Fibroblast of pulmonary artery (primary cell): ENCODE measurements around the gene HOXC9.

Experiments
- DNase-seq: peaks from one replicate; pipeline ENCODE4 v3.0.0-alpha.2; 2010; ENCODE audit warnings: low read depth
- H3K4me3 ChIP-seq: replicated peaks from 2 replicates; pipeline ENCODE4 v1.5.1; 2011; ENCODE audit warnings: low read depth, mild to moderate bottlenecking, control low read depth, low read length, moderate library complexity
- TF ChIP-seq, protein P1 (sequence below): IDR thresholded peaks from 2 replicates; pipeline ENCODE4 v1.5.1; 2011; ENCODE audit warnings: mild to moderate bottlenecking, control low read depth, low read length, inconsistent platforms; ENCODE audit errors: missing control alignments

The HOXC9 gene

GRCh38 chr12:54037360-54038283, 37.7 kb downstream of the HOXC9 start:
- DNase-seq: no peak
- TF ChIP-seq, protein P1, sequence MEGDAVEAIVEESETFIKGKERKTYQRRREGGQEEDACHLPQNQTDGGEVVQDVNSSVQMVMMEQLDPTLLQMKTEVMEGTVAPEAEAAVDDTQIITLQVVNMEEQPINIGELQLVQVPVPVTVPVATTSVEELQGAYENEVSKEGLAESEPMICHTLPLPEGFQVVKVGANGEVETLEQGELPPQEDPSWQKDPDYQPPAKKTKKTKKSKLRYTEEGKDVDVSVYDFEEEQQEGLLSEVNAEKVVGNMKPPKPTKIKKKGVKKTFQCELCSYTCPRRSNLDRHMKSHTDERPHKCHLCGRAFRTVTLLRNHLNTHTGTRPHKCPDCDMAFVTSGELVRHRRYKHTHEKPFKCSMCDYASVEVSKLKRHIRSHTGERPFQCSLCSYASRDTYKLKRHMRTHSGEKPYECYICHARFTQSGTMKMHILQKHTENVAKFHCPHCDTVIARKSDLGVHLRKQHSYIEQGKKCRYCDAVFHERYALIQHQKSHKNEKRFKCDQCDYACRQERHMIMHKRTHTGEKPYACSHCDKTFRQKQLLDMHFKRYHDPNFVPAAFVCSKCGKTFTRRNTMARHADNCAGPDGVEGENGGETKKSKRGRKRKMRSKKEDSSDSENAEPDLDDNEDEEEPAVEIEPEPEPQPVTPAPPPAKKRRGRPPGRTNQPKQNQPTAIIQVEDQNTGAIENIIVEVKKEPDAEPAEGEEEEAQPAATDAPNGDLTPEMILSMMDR: no peak
- H3K4me3 ChIP-seq: no peak overlapping the region

- H3K4me3 ChIP-seq: no peak overlapping the region
- DNase-seq: no peak
- TF ChIP-seq, protein P1: no peak
Measured at GRCh38 chr12:54038284-54038870, 38.4 kb downstream of the HOXC9 start.

DNA sequence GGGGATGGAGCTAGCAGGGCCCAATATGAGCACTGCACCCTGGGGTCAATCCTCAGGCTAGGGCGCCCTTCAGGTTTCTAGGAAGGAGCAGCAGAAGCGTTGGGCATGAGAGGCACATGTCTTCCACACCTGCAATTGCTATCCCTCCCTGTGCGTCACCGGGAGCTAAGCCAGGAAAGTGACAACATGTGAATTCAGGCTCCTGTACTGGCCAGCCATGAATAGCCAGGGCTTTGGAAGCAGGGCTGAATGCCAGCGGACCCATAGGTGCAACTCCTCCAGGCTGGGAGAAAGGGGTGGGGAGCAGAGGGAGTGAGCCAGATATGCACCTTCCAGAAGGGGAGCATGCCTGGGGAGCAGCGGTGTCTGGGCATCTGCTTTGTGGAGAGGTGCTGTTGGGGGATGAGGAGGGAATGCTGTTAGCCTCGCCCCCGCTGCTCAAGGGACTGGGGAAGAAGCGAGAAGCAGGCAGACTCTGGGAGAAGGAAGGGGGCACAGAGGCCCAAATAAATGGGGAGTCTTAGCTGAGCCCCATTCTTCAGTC, 39.0 kb downstream of the HOXC9 start:
- TF ChIP-seq, protein P1: no peak
- DNase-seq: no peak
- H3K4me3 ChIP-seq: no peak overlapping the region

DNA sequence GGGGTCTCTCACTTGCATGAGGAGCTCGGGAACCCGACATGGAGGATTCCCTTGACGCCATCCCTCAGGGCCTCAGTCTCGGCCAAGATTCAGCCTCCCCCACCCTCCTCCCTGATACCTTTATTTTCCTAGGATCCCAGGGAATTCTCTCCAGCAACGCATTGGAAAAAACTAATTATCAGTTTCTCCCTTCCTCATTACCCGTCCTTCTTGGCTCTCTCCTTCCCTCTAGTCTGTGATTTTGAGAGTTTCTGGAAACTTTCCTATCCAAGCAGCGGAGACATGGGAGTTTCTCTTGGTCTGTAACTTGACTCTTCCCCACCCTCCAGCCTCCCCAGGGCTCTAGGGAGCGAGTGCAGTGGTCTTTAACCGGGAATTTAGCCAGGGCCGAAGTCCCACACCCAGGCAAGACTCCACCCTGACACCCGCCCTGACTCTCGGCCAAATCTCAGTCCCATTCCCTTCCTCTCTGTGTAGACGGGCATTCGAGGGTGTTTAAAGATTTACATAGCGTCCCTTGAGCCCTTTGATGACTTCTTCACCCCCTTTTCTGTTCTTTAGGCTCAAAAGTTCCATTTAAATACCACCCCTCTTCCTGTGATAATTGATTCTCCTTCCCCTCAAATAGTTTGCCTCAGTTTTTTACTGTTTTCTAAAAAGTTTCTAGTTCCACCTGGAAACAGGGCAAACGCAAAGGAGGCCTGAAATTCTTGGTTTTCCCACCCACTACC, 39.6 kb downstream of the HOXC9 start:
- TF ChIP-seq, protein P1: no peak
- H3K4me3 ChIP-seq: no peak overlapping the region
- no peak for DNase-seq

DNA sequence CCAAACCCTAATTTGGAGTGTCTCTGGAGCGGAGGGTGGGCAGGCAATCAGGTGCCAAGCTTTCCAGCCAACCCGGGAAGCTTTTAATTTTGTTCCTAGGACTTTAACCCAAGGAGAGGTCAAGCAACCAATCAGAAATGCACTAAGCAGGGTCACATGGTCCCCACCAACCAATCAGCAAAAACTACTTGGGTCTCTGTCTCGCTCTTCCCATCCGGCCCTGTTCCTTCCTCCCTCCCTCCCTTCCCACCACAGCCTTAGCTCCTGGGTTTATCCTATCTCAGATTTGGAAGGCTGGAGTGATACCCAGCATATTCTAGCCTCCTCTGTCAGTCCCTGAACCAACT, 40.2 kb downstream of the HOXC9 start:
- no peak overlapping the region for H3K4me3 ChIP-seq
- DNase-seq: no peak
- TF ChIP-seq, protein P1: no peak

- DNase-seq: no peak
- H3K4me3 ChIP-seq: no peak overlapping the region
- TF ChIP-seq, protein P1: no peak
Measured at GRCh38 chr12:54040648-54041047, 40.7 kb downstream of the HOXC9 start.
